ENCODE results near the gene KCNN3. TPM values are rescaled to one million over a fixed set of nuclear protein-coding genes. Genes with fewer than 3 reads are reported as not detected.

KCNN3 gene
- total RNA-seq, 1 experiment from 2014 or later: 1.3 TPM

DNA sequence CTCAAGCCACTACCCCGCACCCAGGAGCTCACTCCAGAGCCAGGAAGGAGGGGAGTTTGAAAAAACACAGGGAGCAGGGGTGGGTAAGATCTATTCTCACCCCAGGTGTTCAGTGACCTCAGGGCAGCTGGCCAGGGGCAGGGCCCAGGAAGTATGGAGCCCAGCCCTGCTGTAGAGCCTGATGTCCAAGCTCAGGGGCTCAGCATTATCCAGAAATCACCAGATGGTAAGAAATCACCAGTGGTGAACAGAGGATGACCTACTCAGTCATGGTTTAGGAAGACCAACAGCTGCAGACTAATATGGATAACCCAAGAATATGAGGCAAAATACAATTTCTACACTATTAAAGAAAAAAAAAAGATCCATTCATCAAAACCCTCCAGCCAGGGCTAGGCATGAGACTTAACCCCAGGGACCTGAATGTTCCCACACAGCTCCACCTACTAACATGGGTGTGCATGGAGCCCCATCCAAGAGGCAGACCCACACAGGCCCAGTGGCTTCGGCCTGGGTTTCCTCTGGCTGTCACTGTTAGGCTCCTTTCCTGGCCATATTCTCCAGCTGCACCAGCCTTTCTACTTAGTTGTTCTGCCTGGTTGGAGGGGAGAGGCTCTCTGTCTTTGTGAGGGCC lies 67.6 kb downstream of the KCNN3 start:
- H3K4me3 Mint-ChIP-seq: no peak overlapping the region
- no peak for DNase-seq (ENCODE audit: low spot score)
- no peaks in the 10 kb centered on the region; the same call in none of the 2 replicates for H3K27me3 Mint-ChIP-seq (ENCODE audit: low read depth)
- peaks cover 13% of the 10 kb centered on the region for H3K4me1 Mint-ChIP-seq
- no peaks in the 10 kb centered on the region for H3K9me3 Mint-ChIP-seq
- H3K36me3 Mint-ChIP-seq: no peaks in the 10 kb centered on the region
- CTCF ChIA-PET: interaction anchor here (0.9 to 1.9 kb wide), 4 partner anchors 11 to 256 kb away, joined by 3 to 5 read pairs (median 3); no protein-coding TSS in a partner anchor
- H3K27ac Mint-ChIP-seq: no peak overlapping the region
- POLR2A ChIA-PET: no interaction called here
- TF ChIP-seq ZNF138 (CRISPR knock-in tag; conservative IDR thresholded peaks at IDR 0.05): no peak
- TF ChIP-seq IRF1 (CRISPR knock-in tag; IDR thresholded peaks at IDR 0.05): no peak
- no peak for ATAC-seq

GRCh38 chr1:154801234-154802011 lies 68.7 kb downstream of the KCNN3 start:
- DNase-seq (ENCODE audit: low spot score): no peak
- ChIA-PET CTCF (interaction anchor here (0.9 to 1.5 kb wide), 4 partner anchors 12 to 255 kb away, joined by 3 to 4 read pairs (median 3); no protein-coding TSS in a partner anchor), POLR2A (interaction anchor here (0.6 kb wide), 1 partner anchor 176 kb away, joined by 3 read pairs; no protein-coding TSS in a partner anchor)
- Mint-ChIP-seq H3K27ac (no peak overlapping the region), H3K4me3 (no peak overlapping the region), H3K27me3 (ENCODE audit: low read depth) (no peaks in the 10 kb centered on the region; the same call in 1 of the 2 replicates), H3K4me1 (peaks cover 9% of the 10 kb centered on the region), H3K9me3 (no peaks in the 10 kb centered on the region), H3K36me3 (no peaks in the 10 kb centered on the region)
- no peak for TF ChIP-seq ZNF416 (CRISPR knock-in tag; IDR thresholded peaks at IDR 0.05)
- TF ChIP-seq, protein P1, sequence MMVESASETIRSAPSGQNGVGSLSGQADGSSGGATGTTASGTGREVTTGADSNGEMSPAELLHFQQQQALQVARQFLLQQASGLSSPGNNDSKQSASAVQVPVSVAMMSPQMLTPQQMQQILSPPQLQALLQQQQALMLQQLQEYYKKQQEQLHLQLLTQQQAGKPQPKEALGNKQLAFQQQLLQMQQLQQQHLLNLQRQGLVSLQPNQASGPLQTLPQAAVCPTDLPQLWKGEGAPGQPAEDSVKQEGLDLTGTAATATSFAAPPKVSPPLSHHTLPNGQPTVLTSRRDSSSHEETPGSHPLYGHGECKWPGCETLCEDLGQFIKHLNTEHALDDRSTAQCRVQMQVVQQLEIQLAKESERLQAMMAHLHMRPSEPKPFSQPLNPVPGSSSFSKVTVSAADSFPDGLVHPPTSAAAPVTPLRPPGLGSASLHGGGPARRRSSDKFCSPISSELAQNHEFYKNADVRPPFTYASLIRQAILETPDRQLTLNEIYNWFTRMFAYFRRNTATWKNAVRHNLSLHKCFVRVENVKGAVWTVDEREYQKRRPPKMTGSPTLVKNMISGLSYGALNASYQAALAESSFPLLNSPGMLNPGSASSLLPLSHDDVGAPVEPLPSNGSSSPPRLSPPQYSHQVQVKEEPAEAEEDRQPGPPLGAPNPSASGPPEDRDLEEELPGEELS (CRISPR knock-in tag; IDR thresholded peaks at IDR 0.05): no peak
- TF ChIP-seq, protein P2, sequence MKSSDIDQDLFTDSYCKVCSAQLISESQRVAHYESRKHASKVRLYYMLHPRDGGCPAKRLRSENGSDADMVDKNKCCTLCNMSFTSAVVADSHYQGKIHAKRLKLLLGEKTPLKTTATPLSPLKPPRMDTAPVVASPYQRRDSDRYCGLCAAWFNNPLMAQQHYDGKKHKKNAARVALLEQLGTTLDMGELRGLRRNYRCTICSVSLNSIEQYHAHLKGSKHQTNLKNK (CRISPR knock-in tag; IDR thresholded peaks at IDR 0.05): no peak
- no peak for TF ChIP-seq IRF2 (CRISPR knock-in tag; IDR thresholded peaks at IDR 0.05; ENCODE audit: borderline replicate concordance, low read depth)
- TF ChIP-seq FOXK1 (CRISPR knock-in tag; IDR thresholded peaks at IDR 0.05): no peak
- TF ChIP-seq ZNF423 (CRISPR knock-in tag; IDR thresholded peaks at IDR 0.05): no peak
- no peak for TF ChIP-seq SMAD3 (CRISPR knock-in tag; IDR thresholded peaks at IDR 0.05; ENCODE audit: borderline replicate concordance)
- no peak for TF ChIP-seq ZBTB43 (CRISPR knock-in tag; IDR thresholded peaks at IDR 0.05)
- no peak for TF ChIP-seq ETV6 (CRISPR knock-in tag; IDR thresholded peaks at IDR 0.05)
- TF ChIP-seq, protein P3, sequence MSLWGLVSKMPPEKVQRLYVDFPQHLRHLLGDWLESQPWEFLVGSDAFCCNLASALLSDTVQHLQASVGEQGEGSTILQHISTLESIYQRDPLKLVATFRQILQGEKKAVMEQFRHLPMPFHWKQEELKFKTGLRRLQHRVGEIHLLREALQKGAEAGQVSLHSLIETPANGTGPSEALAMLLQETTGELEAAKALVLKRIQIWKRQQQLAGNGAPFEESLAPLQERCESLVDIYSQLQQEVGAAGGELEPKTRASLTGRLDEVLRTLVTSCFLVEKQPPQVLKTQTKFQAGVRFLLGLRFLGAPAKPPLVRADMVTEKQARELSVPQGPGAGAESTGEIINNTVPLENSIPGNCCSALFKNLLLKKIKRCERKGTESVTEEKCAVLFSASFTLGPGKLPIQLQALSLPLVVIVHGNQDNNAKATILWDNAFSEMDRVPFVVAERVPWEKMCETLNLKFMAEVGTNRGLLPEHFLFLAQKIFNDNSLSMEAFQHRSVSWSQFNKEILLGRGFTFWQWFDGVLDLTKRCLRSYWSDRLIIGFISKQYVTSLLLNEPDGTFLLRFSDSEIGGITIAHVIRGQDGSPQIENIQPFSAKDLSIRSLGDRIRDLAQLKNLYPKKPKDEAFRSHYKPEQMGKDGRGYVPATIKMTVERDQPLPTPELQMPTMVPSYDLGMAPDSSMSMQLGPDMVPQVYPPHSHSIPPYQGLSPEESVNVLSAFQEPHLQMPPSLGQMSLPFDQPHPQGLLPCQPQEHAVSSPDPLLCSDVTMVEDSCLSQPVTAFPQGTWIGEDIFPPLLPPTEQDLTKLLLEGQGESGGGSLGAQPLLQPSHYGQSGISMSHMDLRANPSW (CRISPR knock-in tag; conservative IDR thresholded peaks at IDR 0.05; ENCODE audit: low read depth): no peak
- no peak for TF ChIP-seq AR (CRISPR knock-in tag; IDR thresholded peaks at IDR 0.05)
- ATAC-seq: no peak

Data from WTC11 (cell line).